GM19328 (cell line): Measurements from ENCODE around the gene PCNX2.
"Not testable (repeated sequence)": the region's sequence is repeated elsewhere in the genome, so short reads cannot be mapped to it uniquely, and the experiment has no call there.

Experiments
- ATAC-seq: cut with Tn5 transposase; IDR thresholded peaks from one replicate; pipeline ENCODE4 v1.9.1; 2021; ENCODE audit warnings: mild to moderate bottlenecking, moderate library complexity; ENCODE audit not compliant: unreplicated experiment

Gene PCNX2

DNA sequence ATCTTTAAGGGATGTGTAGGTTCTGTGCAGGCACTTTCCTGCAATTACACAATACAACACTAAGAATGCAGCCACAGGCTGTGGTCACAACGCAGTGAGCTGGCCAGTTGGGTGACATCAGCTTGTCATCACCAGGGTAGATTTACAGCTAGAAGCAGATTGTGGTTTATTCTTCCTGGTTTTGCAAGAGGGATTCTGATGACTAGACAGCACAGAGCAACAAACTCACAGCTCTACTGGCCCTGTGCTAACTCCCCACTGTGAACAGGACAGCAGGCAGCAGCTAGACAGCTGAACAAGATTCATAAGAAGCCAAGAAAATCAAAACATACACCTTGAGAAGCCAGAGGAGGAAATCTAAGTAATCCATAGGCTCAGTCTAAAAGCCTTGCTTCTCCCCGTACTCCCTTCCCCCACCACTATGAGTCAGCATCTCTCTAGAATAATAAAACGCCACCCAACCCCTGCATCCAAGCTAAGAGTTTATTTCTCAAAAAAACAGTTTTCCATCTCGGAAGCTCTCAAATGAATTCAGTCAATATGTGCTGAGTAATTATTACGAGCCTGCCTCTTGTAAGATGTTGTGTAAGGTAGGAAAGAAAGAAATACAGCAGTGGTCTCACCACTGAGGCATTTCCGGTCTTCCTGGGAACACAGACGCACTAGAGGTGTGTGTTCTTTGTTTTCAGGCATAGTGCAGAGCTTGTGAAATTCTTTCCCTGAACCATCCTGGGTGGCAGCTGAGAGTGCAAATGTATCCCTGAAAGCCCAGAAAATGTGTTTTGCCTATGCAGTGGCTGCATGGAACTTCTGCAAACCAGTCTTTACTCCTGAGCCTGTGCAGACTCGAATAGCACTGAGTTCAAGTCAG, 182.3 kb downstream of the PCNX2 start:
- ATAC-seq = no peak

- ATAC-seq = no peak
Measured at GRCh38 chr1:233112186-233113008, 183.1 kb downstream of the PCNX2 start.

DNA sequence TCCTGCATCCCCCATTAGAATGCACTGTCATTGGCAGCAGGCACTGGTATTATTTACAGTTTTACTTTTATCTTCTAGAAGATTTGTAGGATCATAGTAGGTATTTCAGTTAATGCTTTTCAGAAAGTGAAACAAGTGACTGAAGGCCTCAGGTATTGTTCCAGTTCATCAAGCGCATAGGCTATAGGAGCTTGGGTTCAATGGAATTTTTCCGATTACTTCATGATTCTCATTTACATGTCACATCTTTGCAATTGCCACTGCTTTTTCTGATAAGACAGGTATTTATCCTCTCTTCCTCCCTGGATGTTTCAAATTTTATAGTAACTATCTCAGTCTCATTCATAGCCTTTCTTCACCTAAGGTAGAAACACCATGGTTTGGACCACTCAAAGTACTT, 183.8 kb downstream of the PCNX2 start:
- no peak for ATAC-seq

- no peak for ATAC-seq
Measured at GRCh38 chr1:233109096-233109495, 186.4 kb downstream of the PCNX2 start.

GRCh38 chr1:233107716-233108130, 187.8 kb downstream of the PCNX2 start:
- ATAC-seq = not testable (repeated sequence)

DNA sequence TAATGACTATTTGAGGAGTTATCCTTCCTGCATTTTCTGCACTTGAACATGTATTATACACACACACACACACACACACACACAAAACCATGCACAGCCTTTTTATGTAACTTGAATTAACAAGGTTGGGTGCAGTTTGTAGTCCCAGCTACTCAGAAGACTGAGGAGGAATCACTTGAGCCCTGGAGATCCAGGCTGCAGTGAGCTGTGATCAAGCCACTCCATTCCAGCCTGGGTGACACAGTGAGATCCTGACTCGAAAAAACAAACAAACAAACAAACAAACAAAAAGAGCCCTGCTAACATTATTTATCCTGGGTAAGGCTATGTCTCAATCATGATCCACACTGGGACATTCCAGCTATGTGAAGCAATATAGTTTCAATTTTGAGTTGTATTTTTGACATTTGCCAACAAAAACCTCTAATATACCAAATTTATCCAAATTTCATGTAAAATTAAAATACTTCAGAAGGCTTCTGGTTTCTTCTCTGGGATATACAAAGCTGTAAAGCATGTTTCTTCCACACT, 188.3 kb downstream of the PCNX2 start:
- no peak for ATAC-seq

- ATAC-seq = no peak
Measured at GRCh38 chr1:233105225-233105624, 190.3 kb downstream of the PCNX2 start.

GRCh38 chr1:233102341-233102740, 193.2 kb downstream of the PCNX2 start:
- ATAC-seq = no peak

DNA sequence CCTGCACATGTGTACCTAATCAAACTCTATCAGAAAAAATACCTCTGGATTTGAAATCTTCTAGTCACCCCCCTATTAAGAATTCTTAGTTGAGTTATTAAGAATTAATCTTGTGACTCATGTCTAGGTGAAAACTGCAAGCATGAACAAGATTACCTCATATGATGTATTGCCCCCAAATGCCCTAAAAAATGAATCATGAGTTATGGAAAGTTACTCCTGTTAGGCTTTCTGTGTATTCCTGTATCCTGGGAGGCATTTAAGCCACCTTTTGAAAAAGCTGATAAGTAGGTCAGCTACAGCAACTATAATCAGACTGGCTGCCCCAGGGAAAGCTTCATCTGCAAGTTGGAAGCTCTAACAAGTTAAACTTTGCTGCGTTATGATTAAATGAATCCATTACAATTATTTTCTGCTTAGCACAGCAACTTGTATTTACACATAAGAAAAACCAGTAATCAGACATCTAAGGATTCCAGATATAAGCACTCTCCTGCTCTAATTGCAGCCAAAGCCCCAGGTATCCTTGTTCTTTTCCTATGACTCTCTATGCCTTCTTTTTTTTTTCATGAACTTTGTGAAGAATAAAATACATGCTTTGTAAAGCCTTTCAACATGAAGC, 197.5 kb downstream of the PCNX2 start:
- no peak for ATAC-seq

DNA sequence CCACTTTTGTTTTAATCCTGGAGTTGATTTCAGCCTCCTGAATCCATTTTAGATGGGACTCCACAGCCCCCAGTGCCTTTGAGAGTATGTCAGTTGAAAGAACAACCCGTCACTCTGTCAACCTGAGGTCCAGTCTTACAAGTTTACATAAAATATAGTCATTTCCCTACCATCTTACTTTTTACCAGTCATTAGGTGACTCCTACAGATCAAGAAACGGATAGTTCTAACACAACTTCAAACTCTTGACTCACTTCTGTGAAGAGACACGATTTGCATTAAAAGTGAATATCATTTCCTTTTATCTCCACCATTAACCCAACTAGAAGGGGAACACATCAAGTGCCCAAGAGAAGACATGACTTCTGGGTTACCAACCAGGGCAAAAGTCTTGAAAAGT, 198.0 kb downstream of the PCNX2 start:
- ATAC-seq = no peak

GRCh38 chr1:233094691-233095090, 200.8 kb downstream of the PCNX2 start:
- no peak for ATAC-seq

DNA sequence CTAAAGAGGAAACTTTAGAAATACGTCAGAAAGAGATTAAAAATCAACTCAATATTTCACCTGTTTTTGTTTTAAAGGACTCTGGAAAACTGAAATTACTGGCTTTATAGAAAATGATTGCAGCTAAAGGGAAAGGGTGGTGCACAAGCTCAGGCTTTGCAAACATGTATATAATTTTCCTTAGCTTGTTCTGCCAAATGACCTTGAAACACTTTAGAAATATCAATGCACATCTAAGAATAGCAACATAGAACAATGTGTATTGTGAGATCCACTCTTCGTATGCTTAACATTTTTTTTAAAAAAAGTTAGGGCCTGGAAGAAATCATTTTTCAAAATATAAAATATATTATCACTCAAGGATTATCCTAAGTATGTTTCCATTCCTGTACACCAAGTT, 201.3 kb downstream of the PCNX2 start:
- no peak for ATAC-seq

DNA sequence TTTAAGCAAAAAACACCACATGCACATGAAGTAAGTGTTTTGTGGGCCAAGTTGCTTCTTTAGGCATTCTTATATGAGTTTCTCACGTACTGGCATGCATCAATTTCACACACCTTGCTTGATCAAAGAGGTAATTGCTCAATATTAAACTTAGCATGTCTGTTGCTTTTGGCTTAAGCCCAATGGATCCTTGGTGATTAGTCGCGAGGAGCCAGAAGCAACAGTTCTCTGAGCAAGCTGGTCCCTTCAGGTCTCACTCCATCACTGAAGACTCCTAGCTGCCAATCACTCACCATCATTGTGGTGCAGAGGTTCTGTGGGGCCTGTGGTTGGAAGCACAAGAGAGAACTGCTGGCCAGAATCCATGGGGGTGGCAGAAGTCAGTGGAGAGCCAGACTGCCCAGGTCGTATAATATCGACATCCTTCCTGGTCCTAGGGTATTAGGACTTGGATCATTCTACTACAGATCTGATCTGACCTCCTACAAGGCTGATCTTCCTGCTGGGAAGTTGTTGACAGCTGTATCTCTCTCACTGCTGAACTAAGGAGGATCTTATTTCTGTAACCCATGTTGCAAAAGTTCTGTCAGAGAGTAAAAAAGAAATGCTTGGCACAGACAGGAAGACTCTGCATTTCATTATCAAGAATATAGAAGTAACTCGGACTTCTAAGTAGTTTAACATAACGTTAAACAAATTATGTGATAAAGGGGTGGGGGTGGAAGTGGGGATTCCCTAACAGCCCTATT, 204.6 kb downstream of the PCNX2 start:
- no peak for ATAC-seq

DNA sequence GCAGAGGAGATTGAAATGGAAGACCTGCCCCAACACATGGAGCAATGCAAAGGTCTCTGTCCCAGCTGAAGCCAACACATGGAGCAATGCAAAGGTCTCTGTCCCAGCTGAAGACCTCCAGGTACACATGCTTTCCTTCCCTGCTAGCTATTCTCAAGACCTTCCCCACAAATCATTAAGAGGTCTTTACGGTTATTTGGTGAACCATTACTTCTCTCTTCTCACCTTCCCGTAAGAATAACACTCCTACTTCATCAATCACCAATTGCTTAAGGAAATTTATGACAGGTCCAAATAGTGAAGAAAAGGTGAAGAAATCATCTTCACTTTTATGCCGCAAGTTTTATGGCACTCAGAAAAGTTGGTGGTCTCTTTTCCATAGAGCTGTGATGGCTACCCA, 206.3 kb downstream of the PCNX2 start:
- ATAC-seq = no peak

DNA sequence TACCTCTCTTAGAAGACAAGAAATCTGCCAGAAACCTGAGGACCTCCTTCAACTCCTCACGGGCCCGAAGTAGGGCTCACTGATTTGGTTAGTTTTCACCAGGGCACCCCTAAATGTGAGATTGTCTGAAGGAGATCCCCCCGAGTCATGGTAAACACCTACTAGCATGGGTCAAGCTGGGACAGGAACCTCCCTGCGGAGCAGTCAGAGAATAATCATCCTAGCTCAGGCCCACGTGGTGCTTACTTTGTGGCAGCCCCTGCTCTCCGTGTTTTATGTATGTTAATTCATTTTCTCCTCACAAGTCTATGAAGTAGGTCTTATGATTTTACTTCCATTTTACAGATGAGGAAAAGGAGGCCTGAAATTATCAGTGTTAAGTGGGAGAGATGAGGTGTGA, 206.9 kb downstream of the PCNX2 start:
- ATAC-seq = no peak

DNA sequence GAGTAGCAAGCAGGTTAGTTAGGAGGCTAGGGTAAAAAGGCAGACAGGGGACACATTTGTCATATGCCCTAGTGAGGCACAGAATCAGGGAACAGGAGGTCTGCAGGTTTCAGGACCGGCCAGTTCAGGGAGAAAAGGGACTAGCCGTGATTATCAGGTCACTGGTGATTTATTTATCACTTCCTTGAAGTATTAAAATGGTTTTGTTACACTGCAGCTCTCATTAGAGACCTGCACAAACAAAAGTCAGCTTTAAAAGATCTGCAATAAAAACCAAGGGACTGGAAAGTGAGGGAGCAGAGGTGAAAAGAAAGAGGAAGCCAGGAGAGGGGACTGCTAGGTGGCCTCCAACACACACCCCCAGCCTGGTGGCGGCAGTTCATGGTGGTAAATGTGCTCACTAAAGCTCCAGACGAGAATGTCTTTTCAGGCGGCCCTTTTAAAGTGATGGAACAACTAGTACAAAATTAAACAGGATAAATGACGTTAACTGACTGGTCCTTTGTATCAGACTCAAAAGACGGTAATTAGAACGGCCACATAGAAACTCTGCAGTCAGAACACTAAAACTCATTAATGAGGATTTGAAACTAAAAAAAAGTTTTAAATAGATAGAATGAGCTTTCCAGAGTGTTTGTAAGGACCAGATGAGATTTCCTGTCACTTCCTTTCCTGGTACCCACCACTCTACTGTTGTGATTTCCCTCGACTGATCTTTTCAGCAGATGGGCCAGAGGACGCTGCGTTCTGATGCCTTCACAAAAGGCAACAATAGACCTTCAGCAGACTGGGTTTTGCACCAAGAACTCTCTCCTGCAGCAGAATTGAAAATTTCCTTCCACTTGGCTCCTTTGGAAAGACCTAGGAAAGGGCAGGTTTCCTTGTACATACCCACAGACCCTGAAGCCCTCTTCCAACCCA, 208.3 kb downstream of the PCNX2 start:
- no peak for ATAC-seq

DNA sequence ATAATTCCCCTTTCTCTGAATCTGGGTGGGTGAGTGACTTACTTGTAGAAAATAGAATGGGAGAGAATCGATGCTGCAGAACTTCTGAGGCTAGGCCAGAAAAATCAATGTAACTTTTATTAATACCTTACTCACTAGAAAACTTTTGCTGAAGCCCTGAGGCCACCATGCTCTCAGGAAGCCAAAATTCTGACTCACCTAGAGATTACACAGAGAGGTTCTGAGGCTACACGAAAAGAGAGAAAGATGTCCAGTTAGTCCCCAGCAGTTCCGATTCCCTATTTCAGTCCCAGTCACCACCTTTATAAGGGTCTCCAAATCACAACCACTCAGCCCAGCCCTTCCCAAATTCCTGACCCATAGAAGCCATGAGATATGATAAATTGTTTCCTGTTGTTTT, 210.0 kb downstream of the PCNX2 start:
- ATAC-seq = no peak

GRCh38 chr1:233082778-233083550, 212.6 kb downstream of the PCNX2 start:
- ATAC-seq = peak; percentile 62

GRCh38 chr1:233081735-233082134, 213.8 kb downstream of the PCNX2 start:
- ATAC-seq = no peak
